H1 (cell line): ENCODE results near the gene ZNF177. TPM values are rescaled to one million over a fixed set of nuclear protein-coding genes. Genes with fewer than 3 reads are reported as not detected.

Experiments used
- CTCF ChIA-PET: fragments of 300-600 bp; sonication (Branson Sonifier 250); formaldehyde crosslinking; loops from one replicate; lab custom pipeline; 2021; ENCODE audit not compliant: partially characterized antibody; lab: Charles Lee
- POLR2A ChIA-PET: fragments of 300-600 bp; sonication (Branson Sonifier 250); formaldehyde crosslinking; loops from one replicate; lab custom pipeline; 2021; ENCODE audit warnings: inconsistent platforms; ENCODE audit not compliant: partially characterized antibody; lab: Charles Lee
- DNase-seq, 2 experiments: peaks; one replicate each; pipeline versions ENCODE4 v3.0.0 to v3.0.0-alpha.2; 2010 to 2022; ENCODE audit warnings: low spot score in 2 of 2, low read depth in 1 of 2, mixed read lengths in 1 of 2
- FAIRE-seq: peaks from 2 replicates; lab custom pipeline; 2011; peaks lifted over from hg19 to GRCh38; lab: Jason Lieb, UNC
- H2AFZ ChIP-seq: 2 replicates; pipeline ENCODE4 v1.8.1; 2012; ENCODE audit warnings: low read length, inconsistent platforms
- H2AK5ac ChIP-seq: 2 replicates; pipeline ENCODE4 v1.6.1; 2013; ENCODE audit warnings: low read depth, low read length
- H2BK120ac ChIP-seq: replicated peaks from 2 replicates; pipeline ENCODE3; 2013; ENCODE audit warnings: low read depth, low read length, inconsistent platforms
- H2BK12ac ChIP-seq: 2 replicates; pipeline ENCODE4 v1.6.1; 2013; ENCODE audit warnings: low read depth, low read length
- H2BK15ac ChIP-seq: 2 replicates; pipeline ENCODE4 v1.6.1; 2013; ENCODE audit warnings: low read length
- H2BK20ac ChIP-seq: 2 replicates; pipeline ENCODE4 v1.6.1; 2013; ENCODE audit warnings: low read length
- H2BK5ac ChIP-seq: 2 replicates; pipeline ENCODE4 v1.6.1; 2013; ENCODE audit warnings: low read depth, low read length
- H3K14ac ChIP-seq: 2 replicates; pipeline ENCODE4 v1.6.1; 2013; ENCODE audit warnings: inconsistent platforms; ENCODE audit not compliant: insufficient read length
- H3K18ac ChIP-seq: 2 replicates; pipeline ENCODE4 v1.6.1; 2013; ENCODE audit warnings: low read length; ENCODE audit errors: extremely low read depth
- H3K23ac ChIP-seq: 2 replicates; pipeline ENCODE4 v1.6.1; 2013; ENCODE audit warnings: inconsistent platforms; ENCODE audit not compliant: insufficient read length
- H3K23me2 ChIP-seq: 2 replicates; pipeline ENCODE4 v1.6.1; 2013; ENCODE audit warnings: low read depth, low read length
- H3K27ac ChIP-seq: 2 replicates; pipeline ENCODE4 v1.6.1; 2011; ENCODE audit warnings: low read depth, low read length, inconsistent platforms
- H3K27me3 ChIP-seq, 4 experiments: replicated peaks in 1 of 4; 1 replicate in 1 of 4; 2 replicates in 3 of 4; pipeline versions ENCODE4 v1.6.1 to v1.8.1; 2011 to 2013; ENCODE audit warnings: low read length in 3 of 4, mild to moderate bottlenecking in 3 of 4, inconsistent platforms in 2 of 4, mixed read lengths in 2 of 4, moderate library complexity in 1 of 4; ENCODE audit not compliant: control insufficient read depth in 3 of 4, insufficient read depth in 3 of 4; ENCODE audit errors: extremely low read depth in 1 of 4
- H3K36me3 ChIP-seq, 4 experiments: 2 replicates each; pipeline versions ENCODE4 v1.6.1 to v1.8.1; 2011 to 2013; ENCODE audit warnings: mild to moderate bottlenecking in 4 of 4, low read length in 3 of 4, moderate library complexity in 2 of 4, control low read depth in 1 of 4, inconsistent platforms in 1 of 4; ENCODE audit not compliant: insufficient read depth in 4 of 4, control insufficient read depth in 2 of 4
- H3K4ac ChIP-seq: replicated peaks from 2 replicates; pipeline ENCODE3; 2013; ENCODE audit warnings: low read length, low read depth, mixed read lengths, inconsistent platforms; ENCODE audit not compliant: insufficient read length
- H3K4me1 ChIP-seq, 4 experiments: replicated peaks in 1 of 4; 1 replicate in 1 of 4; 2 replicates in 3 of 4; pipeline versions ENCODE4 v1.6.1 to v1.8.1; 2011 to 2013; ENCODE audit warnings: low read length in 3 of 4, inconsistent platforms in 2 of 4, mixed read lengths in 1 of 4; ENCODE audit not compliant: insufficient read depth in 4 of 4, control insufficient read depth in 3 of 4
- H3K4me2 ChIP-seq, 2 experiments: 2 replicates each; pipeline versions ENCODE4 v1.6.1 to v1.8.1; 2011 to 2013; ENCODE audit warnings: low read depth in 2 of 2, low read length in 2 of 2, control low read depth in 1 of 2, inconsistent platforms in 1 of 2, mild to moderate bottlenecking in 1 of 2; ENCODE audit not compliant: insufficient read depth in 1 of 2
- H3K4me3 ChIP-seq, 4 experiments: fragments of 200-600, 300-600 bp in 1 of 4; sonication (generic), shearing (Covaris generic), sonication (Bioruptor Twin) in 1 of 4; 2 replicates each; pipeline versions ENCODE4 v1.5.1 to v1.8.1; 2011 to 2016; ENCODE audit warnings: low read length in 4 of 4, low read depth in 3 of 4, control low read depth in 2 of 4, inconsistent platforms in 2 of 4, mild to moderate bottlenecking in 2 of 4, mixed read lengths in 1 of 4, moderate library complexity in 1 of 4; ENCODE audit not compliant: insufficient read depth in 2 of 4; ENCODE audit errors: extremely low read depth in 1 of 4
- H3K56ac ChIP-seq: replicated peaks from 2 replicates; pipeline ENCODE3; 2013; ENCODE audit warnings: low read depth, mild to moderate bottlenecking, mixed read lengths, low read length, inconsistent platforms; ENCODE audit not compliant: insufficient read length
- H3K79me1 ChIP-seq: 2 replicates; pipeline ENCODE4 v1.6.1; 2013; ENCODE audit warnings: low read depth, low read length, control low read depth
- H3K79me2 ChIP-seq, 2 experiments: 2 replicates each; pipeline versions ENCODE4 v1.6.1 to v1.8.1; 2012 to 2013; ENCODE audit warnings: low read length in 2 of 2, mild to moderate bottlenecking in 2 of 2, inconsistent platforms in 1 of 2; ENCODE audit not compliant: insufficient read depth in 2 of 2, control insufficient read depth in 1 of 2
- H3K9ac ChIP-seq, 4 experiments: replicated peaks in 1 of 4; 1 replicate in 1 of 4; 2 replicates in 3 of 4; pipeline versions ENCODE4 v1.6.1 to v1.8.1; 2011 to 2013; ENCODE audit warnings: low read depth in 3 of 4, low read length in 3 of 4, control low read depth in 2 of 4, mild to moderate bottlenecking in 2 of 4, moderate library complexity in 2 of 4, inconsistent platforms in 1 of 4; ENCODE audit errors: extremely low read depth in 1 of 4
- H3K9me3 ChIP-seq, 2 experiments: 2 replicates each; pipeline versions ENCODE4 v1.6.1 to v1.8.1; 2012 to 2013; ENCODE audit warnings: mild to moderate bottlenecking in 2 of 2, moderate library complexity in 2 of 2, control low read depth in 1 of 2, inconsistent platforms in 1 of 2, low read depth in 1 of 2, low read length in 1 of 2, mixed read lengths in 1 of 2; ENCODE audit not compliant: insufficient read depth in 2 of 2
- H4K20me1 ChIP-seq, 2 experiments: replicated peaks in 1 of 2; 2 replicates each; pipeline versions ENCODE3 to v1.8.1; 2011 to 2013; ENCODE audit warnings: inconsistent platforms in 2 of 2, low read length in 2 of 2, mild to moderate bottlenecking in 1 of 2; ENCODE audit not compliant: insufficient read depth in 2 of 2, control insufficient read depth in 1 of 2
- H4K5ac ChIP-seq: 2 replicates; pipeline ENCODE4 v1.6.1; 2013; ENCODE audit warnings: low read length, low read depth, mixed read lengths, inconsistent platforms; ENCODE audit not compliant: insufficient read length
- H4K8ac ChIP-seq: 2 replicates; pipeline ENCODE4 v1.8.0; 2013; ENCODE audit warnings: mild to moderate bottlenecking, moderate library complexity, low read length, inconsistent platforms; ENCODE audit not compliant: insufficient read depth; ENCODE audit errors: extremely low read depth
- H4K91ac ChIP-seq: replicated peaks from 2 replicates; pipeline ENCODE3; 2013; ENCODE audit warnings: low read length, mixed read lengths, inconsistent platforms; ENCODE audit not compliant: insufficient read length
- EZH2 ChIP-seq: fragments of 200-600 bp; sonication (generic); IDR thresholded peaks from 2 replicates; pipeline ENCODE4 v1.7.1; 2012; ENCODE audit warnings: low read depth, mild to moderate bottlenecking, moderate library complexity, low read length, inconsistent platforms; ENCODE audit not compliant: severe bottlenecking
- WGBS, 2 experiments: shearing (Covaris generic) in 1 of 2; methylation state at CpG; one replicate each; pipeline versions ENCODE4 v1.1.6 to v1.1.7; 2013 to 2015; ENCODE audit warnings: low lambda C conversion rate in 2 of 2, mixed read lengths in 2 of 2, inconsistent platforms in 1 of 2, low coverage in 1 of 2, missing lambda C conversion rate in 1 of 2; ENCODE audit not compliant: insufficient replicate concordance in 2 of 2, insufficient coverage in 1 of 2, insufficient read length in 1 of 2; ENCODE audit errors: extremely low coverage in 1 of 2, missing lambda C conversion rate in 1 of 2; 5-methylcytosine and 5-hydroxymethylcytosine counted together
- long read RNA-seq, 2 experiments: library from RNA in 1 of 2; library from capped mRNA in 1 of 2; stranded (forward); transcript quantifications; one replicate each; pipeline ENCODE4 v2.0.0, GENCODE V29; 2021; ENCODE audit warnings: inconsistent platforms in 1 of 2
- polyA minus RNA-seq, 3 experiments: library from RNA; depleted of rRNA, polyadenylated mRNA; stranded (reverse); fragments of >200 nt; gene quantifications; 1 replicate in 2 of 3; 2 replicates in 1 of 3; pipeline ENCODE4 v1.2.3, GENCODE V29; 2011
- polyA plus RNA-seq, 7 experiments: library from polyadenylated mRNA; depleted of rRNA in 3 of 7; stranded (reverse) in 5 of 7; unstranded in 2 of 7; fragments of >200 nt in 5 of 7; fragments of 200-250 nt in 2 of 7; gene quantifications; 1 replicate in 5 of 7; 2 replicates in 1 of 7; 4 replicates in 1 of 7; pipeline versions ENCODE4 v1.2.1 to v1.2.3, GENCODE V29; 2011 to 2013; ENCODE audit warnings: missing spikeins in 2 of 7, mixed read lengths in 2 of 7
- total RNA-seq: library from RNA; stranded (reverse); fragmentation: NEBNext Ultra II Directional; extraction: Animal tissue kit (Norgen Biotek cat#: 25700); gene quantifications from 2 replicates; pipeline ENCODE4 v1.2.1, GENCODE V29; 2021

The ZNF177 gene
- total RNA-seq (5.9 and 7.7 TPM in 2 replicates), polyA plus RNA-seq (2011; rRNA removed) (2.1 and 3.1 TPM in 2 replicates), polyA minus RNA-seq (2011; rRNA and poly(A)+ RNA removed) (3.2 and 4.6 TPM in 2 replicates)
- polyA plus RNA-seq (2011; cell fraction: cytosol; rRNA removed), result 4.2 TPM
- 4.1 TPM for polyA plus RNA-seq (2011; cell fraction: nucleus; rRNA removed)
- polyA plus RNA-seq (2012, experiment 1 of 2), result 3.3 to 5.1 TPM (median 4.0 TPM) in 4 replicates
- polyA plus RNA-seq (2012, experiment 2 of 2), result 0.22 TPM
- 3.4 TPM for polyA plus RNA-seq (2013, experiment 1 of 2)
- polyA plus RNA-seq (2013, experiment 2 of 2), result 3.7 TPM
- 2.9 TPM for polyA minus RNA-seq (2011; cell fraction: cytosol; rRNA and poly(A)+ RNA removed)
- 7.7 TPM for polyA minus RNA-seq (2011; cell fraction: nucleus; rRNA and poly(A)+ RNA removed)
- long read RNA-seq, experiment 1, partial matches to known transcripts, result 0 of 1 reads
- long read RNA-seq, experiment 1, other reads (novel, unspliced or antisense), result 1 of 1 reads
- long read RNA-seq, experiment 2, result 0 reads

DNA sequence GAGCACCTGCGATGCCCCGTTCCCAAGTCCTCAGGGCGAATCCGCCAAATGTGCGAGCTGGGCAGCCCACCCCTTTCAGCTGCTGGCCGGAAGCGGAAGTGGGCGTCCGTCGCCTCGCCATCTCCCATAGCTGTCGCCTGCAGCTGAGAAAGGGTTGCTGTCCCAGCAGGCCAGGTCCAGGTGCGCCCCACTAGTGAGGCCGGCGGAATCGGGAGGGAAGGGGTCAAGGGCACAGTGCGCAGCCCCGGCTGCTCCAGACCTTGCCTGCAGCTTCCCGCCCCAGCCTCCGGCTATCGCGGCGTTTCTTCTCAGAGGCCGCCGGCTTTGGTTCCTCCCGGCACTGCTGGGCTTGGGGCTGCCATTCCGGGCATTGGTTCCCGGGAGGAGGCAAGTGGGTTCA, at the start of gene ZNF177:
TSS of gene ZNF177 (plus strand) at position 109 of the 400 bp plus-strand sequence. CDS start 15,299 bp downstream, outside the sequence.
- no peak for DNase-seq
- H3K79me2 ChIP-seq, result no peaks in the 10 kb centered on the region
- no peak within 1 kb of the TSS for H3K4me3 ChIP-seq

More for the DNA sequence above, at the start of gene ZNF177:
- H3K4me2 ChIP-seq, result no peak within 1 kb of the TSS
- no peak within 1 kb of the TSS for H3K56ac ChIP-seq
- no peak within 1 kb of the TSS for H3K23ac ChIP-seq
- H4K8ac ChIP-seq, result no peak within 1 kb of the TSS
- H2AFZ ChIP-seq, result no peak within 1 kb of the TSS
- no peaks in the 10 kb centered on the region for H3K79me1 ChIP-seq
- H4K91ac ChIP-seq, result no peak within 1 kb of the TSS
- no peak within 1 kb of the TSS for H2BK20ac ChIP-seq
- H3K9me3 ChIP-seq, result peaks cover 23 to 52% of the 10 kb centered on the region in 2 experiments
- H3K27ac ChIP-seq, result no peak within 1 kb of the TSS
- no peak for TF ChIP-seq EZH2
- no peak within 1 kb of the TSS for H2BK5ac ChIP-seq
- 95% methylated on average over 20 of the region's 28 CpGs; no CpG with 5 or more reads in 1 of the 2 experiments for WGBS, 2 experiments
- no peaks in the 10 kb centered on the region for H4K20me1 ChIP-seq
- H3K23me2 ChIP-seq, result no peaks in the 10 kb centered on the region
- peaks cover 0 to 16% (median 0%) of the 10 kb centered on the region in 4 experiments; a peak in 2 of 8 replicates for H3K36me3 ChIP-seq
- H4K5ac ChIP-seq, result no peak within 1 kb of the TSS
- ChIA-PET CTCF (no interaction called here), POLR2A (no interaction called here)
- H2BK12ac ChIP-seq, result no peak within 1 kb of the TSS
- H3K27me3 ChIP-seq, result no peaks in the 10 kb centered on the region
- no peak within 1 kb of the TSS for H3K14ac ChIP-seq
- H3K4ac ChIP-seq, result no peak within 1 kb of the TSS
- H2AK5ac ChIP-seq, result no peak within 1 kb of the TSS
- H3K4me1 ChIP-seq, result no peaks in the 10 kb centered on the region
- H3K18ac ChIP-seq, result no peak within 1 kb of the TSS
- no peak within 1 kb of the TSS for H2BK120ac ChIP-seq
- no peak within 1 kb of the TSS for H2BK15ac ChIP-seq
- H3K9ac ChIP-seq, result no peak within 1 kb of the TSS
- no peak for FAIRE-seq
